K562 (cell line): ENCODE results near the gene SYT3. TPM values are rescaled to one million over a fixed set of nuclear protein-coding genes. Genes with fewer than 3 reads are reported as not detected.
A peak's percentile ranks its signal among the peaks of the same experiment; 100 is the strongest.

Source experiments
- C11orf30 ChIP-seq: fragments of 450-650 bp; IDR thresholded peaks from 2 replicates; pipeline ENCODE4 v1.6.1; 2016; ENCODE audit warnings: low read depth, mild to moderate bottlenecking
- DPF2 ChIP-seq: fragments of 450-650 bp; IDR thresholded peaks from 2 replicates; pipeline ENCODE4 v1.6.1; 2016
- ESRRA ChIP-seq: fragments of 450-650 bp; IDR thresholded peaks from 2 replicates; pipeline ENCODE4 v1.6.1; 2014; ENCODE audit warnings: low read depth, mild to moderate bottlenecking, moderate library complexity, borderline replicate concordance
- FOS ChIP-seq: IDR thresholded peaks from 3 replicates; pipeline ENCODE4 v1.6.1; 2011; ENCODE audit not compliant: insufficient read length; ENCODE audit errors: extremely low read depth
- FOSL1 ChIP-seq: fragments of 200-800 bp; sonication (Bioruptor generic); conservative IDR thresholded peaks from 2 replicates; pipeline ENCODE4 v1.6.1; 2016; ENCODE audit warnings: missing genetic modification characterization, missing compliant biosample characterization
- GABPA ChIP-seq: fragments of 200-800 bp; sonication (Bioruptor generic); conservative IDR thresholded peaks from 2 replicates; pipeline ENCODE4 v1.6.1; 2016; ENCODE audit warnings: low read depth, missing genetic modification characterization, missing compliant biosample characterization
- HDAC1 ChIP-seq, 2 experiments: fragments of 450-650 bp; IDR thresholded peaks; 2 replicates each; pipeline ENCODE4 v1.6.1; 2016 to 2017; ENCODE audit warnings: inconsistent platforms in 1 of 2, mild to moderate bottlenecking in 1 of 2, moderate library complexity in 1 of 2
- JUND ChIP-seq, 2 experiments: IDR thresholded peaks; 2 replicates in 1 of 2; 3 replicates in 1 of 2; pipeline ENCODE4 v1.6.1; 2011; ENCODE audit warnings: borderline replicate concordance in 2 of 2, low read depth in 2 of 2, low read length in 2 of 2, improper control_type of control experiment in 1 of 2, missing biosample characterization in 1 of 2, missing genetic modification characterization in 1 of 2, missing genetic modification reagents in 1 of 2
- KDM5B ChIP-seq: fragments of 200-600 bp; sonication (generic); IDR thresholded peaks from 2 replicates; pipeline ENCODE4 v1.6.1; 2012; ENCODE audit warnings: low read depth, mild to moderate bottlenecking, moderate library complexity, low read length, control low read depth, inconsistent platforms; ENCODE audit not compliant: insufficient replicate concordance
- L3MBTL2 ChIP-seq: fragments of 450-650 bp; IDR thresholded peaks from 2 replicates; pipeline ENCODE4 v1.6.1; 2016; ENCODE audit warnings: mild to moderate bottlenecking, moderate library complexity
- MTA3 ChIP-seq: fragments of 450-650 bp; formaldehyde crosslinking; IDR thresholded peaks from 2 replicates; pipeline ENCODE4 v1.6.1; 2017; ENCODE audit warnings: mild to moderate bottlenecking, borderline replicate concordance
- NCOA4 ChIP-seq: fragments of 450-650 bp; IDR thresholded peaks from 2 replicates; pipeline ENCODE4 v1.6.1; 2018; ENCODE audit warnings: mild to moderate bottlenecking; ENCODE audit not compliant: partially characterized antibody
- PHB2 ChIP-seq: fragments of 450-650 bp; IDR thresholded peaks from 2 replicates; pipeline ENCODE4 v1.6.1; 2017; ENCODE audit warnings: low read depth
- POLR2B ChIP-seq: fragments of 450-650 bp; IDR thresholded peaks from 2 replicates; pipeline ENCODE4 v1.6.1; 2018; ENCODE audit warnings: low read depth; ENCODE audit not compliant: partially characterized antibody
- SRSF3 ChIP-seq: fragments of 200-400 bp; formaldehyde crosslinking; IDR thresholded peaks from 2 replicates; pipeline ENCODE4 v1.6.1; 2016; ENCODE audit warnings: mild to moderate bottlenecking, low read length, moderate library complexity; ENCODE audit not compliant: insufficient read depth
- SRSF7 ChIP-seq: fragments of 200-400 bp; formaldehyde crosslinking; optimal IDR thresholded peaks from 2 replicates; pipeline ENCODE3; 2017; ENCODE audit warnings: mild to moderate bottlenecking, low read depth, low read length
- ZFX ChIP-seq: sonication (generic); formaldehyde crosslinking; IDR thresholded peaks from 2 replicates; pipeline ENCODE4 v1.8.0; 2022; ENCODE audit warnings: mild to moderate bottlenecking, missing genetic modification reagents, moderate library complexity
- ZNF121 ChIP-seq: sonication (generic); formaldehyde crosslinking; conservative IDR thresholded peaks from 2 replicates; pipeline ENCODE4 v1.8.0; 2022; ENCODE audit warnings: missing genetic modification reagents
- ZNF175 ChIP-seq: fragments of 200-800 bp; sonication (Bioruptor generic); IDR thresholded peaks from 2 replicates; pipeline ENCODE4 v1.6.1; 2016; ENCODE audit warnings: low read depth, mild to moderate bottlenecking, missing genetic modification characterization, missing compliant biosample characterization
- ZNF644 ChIP-seq: fragments of 200-800 bp; sonication (Bioruptor generic); IDR thresholded peaks from 2 replicates; pipeline ENCODE4 v1.6.1; 2016; ENCODE audit warnings: low read depth, missing genetic modification characterization, missing compliant biosample characterization
- polyA plus RNA-seq, 8 experiments: library from polyadenylated mRNA; depleted of rRNA in 4 of 8; stranded (reverse) in 5 of 8; unstranded in 3 of 8; fragments of >200 nt; fragmentation: Nextera tagmentation in 2 of 8; fragmentation: Illumina TruSeq in 1 of 8; extraction: Ambion mirVana in 2 of 8; extraction: Trizol in 1 of 8; gene quantifications; 2 replicates each; pipeline versions ENCODE4 v1.2.1 to v1.2.3, GENCODE V29; 2011 to 2014; ENCODE audit warnings: inconsistent platforms in 1 of 8, missing spikeins in 1 of 8
- total RNA-seq, 7 experiments: library from RNA; depleted of rRNA in 6 of 7; stranded (reverse); fragments of >200 nt in 6 of 7; fragmentation: Illumina TruSeq in 2 of 7; extraction: Trizol in 2 of 7; gene quantifications; 2 replicates each; pipeline versions ENCODE4 v1.2.1 to v1.2.3, GENCODE V29; 2011 to 2021; ENCODE audit warnings: low replicate concordance in 1 of 7
- TF ChIP-seq, protein P1 (sequence below), 2 experiments: fragments of 450-650 bp; conservative IDR thresholded peaks; 2 replicates each; pipeline ENCODE4 v1.6.1; 2017; ENCODE audit warnings: mild to moderate bottlenecking in 2 of 2, moderate library complexity in 2 of 2
- TF ChIP-seq, protein P2 (sequence below): fragments of 450-650 bp; IDR thresholded peaks from 2 replicates; pipeline ENCODE4 v1.6.1; 2016; ENCODE audit warnings: borderline replicate concordance
- TF ChIP-seq, protein P3 (sequence below): fragments of 450-650 bp; IDR thresholded peaks from 2 replicates; pipeline ENCODE4 v1.6.1; 2016; ENCODE audit warnings: antibody characterized with exemption

The SYT3 gene
- total and polyA plus RNA-seq, 9 of the 15 experiments (the other 6 are each of a cell fraction or from before 2014, with no cell fraction given), result 0.36 to 2.0 (median 0.54) TPM; not detected in 2

DNA sequence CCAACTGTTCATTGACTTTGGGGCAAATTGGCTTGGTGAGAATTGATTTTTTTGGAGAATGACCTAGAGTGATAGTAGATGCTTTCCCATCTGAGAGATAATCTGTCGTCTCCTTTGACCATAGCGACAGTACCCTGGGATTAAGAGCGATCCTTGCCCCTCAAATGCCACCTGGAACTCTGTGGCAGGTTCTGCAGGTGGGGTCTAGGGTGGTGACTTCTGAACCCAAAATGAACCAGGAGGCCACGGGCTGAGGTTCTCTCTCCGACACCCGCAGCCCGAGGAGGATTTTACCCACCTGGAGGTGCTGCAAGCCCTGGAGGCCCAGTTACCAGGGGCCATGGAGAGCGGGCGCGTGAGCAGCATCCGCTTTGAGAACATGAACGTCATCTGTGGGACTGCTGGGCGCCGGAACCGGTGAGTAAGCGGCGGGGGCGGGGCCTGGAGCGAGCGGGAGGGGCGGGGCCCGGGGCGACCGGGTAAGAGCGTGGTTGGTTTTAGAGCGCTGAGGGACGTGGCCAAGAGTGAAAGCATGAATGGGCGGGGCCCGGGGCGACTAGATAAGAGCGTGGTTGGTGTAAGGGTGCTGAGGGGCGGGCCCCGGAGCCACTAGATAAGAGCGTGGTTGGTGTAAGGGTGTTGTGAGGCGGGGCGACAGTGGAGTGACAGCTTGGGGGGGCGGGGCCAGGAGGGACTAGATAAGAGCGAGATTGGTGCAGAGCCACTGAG is 18.2 kb upstream of the SYT3 start (continued):
- TF ChIP-seq ZNF644 (tag), result peak; percentile 25; the same call in 1 of the 2 replicates
- peak; percentile 25; the same call in 1 of the 2 replicates for TF ChIP-seq L3MBTL2
- TF ChIP-seq ZFX, result peak; percentile 92
- TF ChIP-seq PHB2, result 0 out of 2 replicates have a peak, but pooled peaks have one; percentile 13
- TF ChIP-seq GABPA, result peak; percentile 87
- no peak for TF ChIP-seq NCOA4
- TF ChIP-seq MTA3, result 0 out of 2 replicates have a peak, but pooled peaks have one; percentile 19
- TF ChIP-seq SRSF3, result no peak
- peak; percentile 91 for TF ChIP-seq FOSL1
- peak; percentile 32; the same call in 1 of the 2 replicates for TF ChIP-seq DPF2
- no peak for TF ChIP-seq SRSF7
- peak; percentile 86 for TF ChIP-seq KDM5B
- TF ChIP-seq, protein P1, sequence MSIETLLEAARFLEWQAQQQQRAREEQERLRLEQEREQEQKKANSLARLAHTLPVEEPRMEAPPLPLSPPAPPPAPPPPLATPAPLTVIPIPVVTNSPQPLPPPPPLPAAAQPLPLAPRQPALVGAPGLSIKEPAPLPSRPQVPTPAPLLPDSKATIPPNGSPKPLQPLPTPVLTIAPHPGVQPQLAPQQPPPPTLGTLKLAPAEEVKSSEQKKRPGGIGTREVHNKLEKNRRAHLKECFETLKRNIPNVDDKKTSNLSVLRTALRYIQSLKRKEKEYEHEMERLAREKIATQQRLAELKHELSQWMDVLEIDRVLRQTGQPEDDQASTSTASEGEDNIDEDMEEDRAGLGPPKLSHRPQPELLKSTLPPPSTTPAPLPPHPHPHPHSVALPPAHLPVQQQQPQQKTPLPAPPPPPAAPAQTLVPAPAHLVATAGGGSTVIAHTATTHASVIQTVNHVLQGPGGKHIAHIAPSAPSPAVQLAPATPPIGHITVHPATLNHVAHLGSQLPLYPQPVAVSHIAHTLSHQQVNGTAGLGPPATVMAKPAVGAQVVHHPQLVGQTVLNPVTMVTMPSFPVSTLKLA (conservative IDR thresholded peaks at IDR 0.05), result peak; percentile 35; a peak in 2 of 4 replicates
- peak in 1 of 2 experiments; percentile 48; a peak in 1 of 4 replicates for TF ChIP-seq HDAC1 (IDR thresholded peaks at IDR 0.05)
- TF ChIP-seq ZNF175 (CRISPR knock-in tag), result 0 out of 2 replicates have a peak, but pooled peaks have one; percentile 19
- peak; percentile 79 for TF ChIP-seq FOS
- TF ChIP-seq JUND (IDR thresholded peaks at IDR 0.05; ENCODE audit: borderline replicate concordance, low read depth, low read length), result peak; percentile 65; the same call in 1 of the 2 replicates
- TF ChIP-seq JUND (tag; IDR thresholded peaks at IDR 0.05; ENCODE audit: borderline replicate concordance, low read depth, low read length), result no peak; the same call in 2 of the 3 replicates
- TF ChIP-seq ESRRA, result no peak
- TF ChIP-seq C11orf30, result peak; percentile 54; the same call in 1 of the 2 replicates
- peak; percentile 78 for TF ChIP-seq POLR2B
- no peak for TF ChIP-seq ZNF121 (CRISPR knock-in tag)
- TF ChIP-seq, protein P2, sequence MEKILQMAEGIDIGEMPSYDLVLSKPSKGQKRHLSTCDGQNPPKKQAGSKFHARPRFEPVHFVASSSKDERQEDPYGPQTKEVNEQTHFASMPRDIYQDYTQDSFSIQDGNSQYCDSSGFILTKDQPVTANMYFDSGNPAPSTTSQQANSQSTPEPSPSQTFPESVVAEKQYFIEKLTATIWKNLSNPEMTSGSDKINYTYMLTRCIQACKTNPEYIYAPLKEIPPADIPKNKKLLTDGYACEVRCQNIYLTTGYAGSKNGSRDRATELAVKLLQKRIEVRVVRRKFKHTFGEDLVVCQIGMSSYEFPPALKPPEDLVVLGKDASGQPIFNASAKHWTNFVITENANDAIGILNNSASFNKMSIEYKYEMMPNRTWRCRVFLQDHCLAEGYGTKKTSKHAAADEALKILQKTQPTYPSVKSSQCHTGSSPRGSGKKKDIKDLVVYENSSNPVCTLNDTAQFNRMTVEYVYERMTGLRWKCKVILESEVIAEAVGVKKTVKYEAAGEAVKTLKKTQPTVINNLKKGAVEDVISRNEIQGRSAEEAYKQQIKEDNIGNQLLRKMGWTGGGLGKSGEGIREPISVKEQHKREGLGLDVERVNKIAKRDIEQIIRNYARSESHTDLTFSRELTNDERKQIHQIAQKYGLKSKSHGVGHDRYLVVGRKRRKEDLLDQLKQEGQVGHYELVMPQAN, result 0 out of 2 replicates have a peak, but pooled peaks have one; percentile 56
- TF ChIP-seq, protein P3, sequence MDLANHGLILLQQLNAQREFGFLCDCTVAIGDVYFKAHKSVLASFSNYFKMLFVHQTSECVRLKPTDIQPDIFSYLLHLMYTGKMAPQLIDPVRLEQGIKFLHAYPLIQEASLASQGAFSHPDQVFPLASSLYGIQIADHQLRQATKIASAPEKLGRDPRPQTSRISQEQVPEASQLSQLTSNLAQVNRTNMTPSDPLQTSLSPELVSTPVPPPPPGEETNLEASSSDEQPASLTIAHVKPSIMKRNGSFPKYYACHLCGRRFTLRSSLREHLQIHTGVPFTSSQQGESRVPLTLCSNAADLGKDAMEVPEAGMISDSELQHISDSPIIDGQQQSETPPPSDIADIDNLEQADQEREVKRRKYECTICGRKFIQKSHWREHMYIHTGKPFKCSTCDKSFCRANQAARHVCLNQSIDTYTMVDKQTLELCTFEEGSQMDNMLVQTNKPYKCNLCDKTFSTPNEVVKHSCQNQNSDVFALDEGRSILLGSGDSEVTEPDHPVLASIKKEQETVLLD, result peak; percentile 24; the same call in 1 of the 2 replicates
